Cardiac muscle cell (in vitro differentiated cells and primary cell): ENCODE results near the gene TTC8. TPM values are rescaled to one million over a fixed set of nuclear protein-coding genes. Genes with fewer than 3 reads are reported as not detected.

Experiments used
- DNase-seq, 2 donors: peaks; one replicate each; pipeline versions ENCODE4 v3.0.0 to v3.0.0-alpha.2; 2010 to 2017; ENCODE audit warnings: low read depth in 1 of 2, low spot score in 1 of 2
- H3K27ac ChIP-seq: fragments of 200-600 bp; sonication (generic); 2 replicates; pipeline ENCODE4 v1.5.1; 2016
- H3K27me3 ChIP-seq: fragments of 200-600 bp; sonication (generic); 2 replicates; pipeline ENCODE4 v1.6.0; 2016; ENCODE audit warnings: control low read depth
- H3K36me3 ChIP-seq: fragments of 200-600 bp; sonication (generic); 2 replicates; pipeline ENCODE4 v1.5.1; 2016; ENCODE audit warnings: control low read depth
- H3K4me1 ChIP-seq: fragments of 200-600 bp; sonication (generic); 2 replicates; pipeline ENCODE4 v1.8.1; 2017; ENCODE audit warnings: low read depth, mild to moderate bottlenecking, mixed run types
- H3K4me3 ChIP-seq: fragments of 200-600 bp; sonication (generic); 2 replicates; pipeline ENCODE4 v1.5.1; 2016; ENCODE audit warnings: mild to moderate bottlenecking
- H3K9me3 ChIP-seq: fragments of 200-600 bp; sonication (generic); 2 replicates; pipeline ENCODE4 v1.5.1; 2017; ENCODE audit warnings: low read depth, mild to moderate bottlenecking, control low read depth
- CTCF ChIP-seq: IDR thresholded peaks from 2 replicates; pipeline ENCODE4 v1.5.1; 2012; ENCODE audit warnings: low read depth, mild to moderate bottlenecking, low read length
- polyA plus RNA-seq: library from polyadenylated mRNA; unstranded; fragments of >200 nt; fragmentation: Nextera tagmentation; extraction: Ambion mirVana; gene quantifications from 2 replicates; pipeline ENCODE4 v1.2.1, GENCODE V29; 2016
- total RNA-seq: library from RNA; depleted of rRNA; stranded (reverse); fragments of >200 nt; gene quantifications from 2 replicates; pipeline ENCODE4 v1.2.3, GENCODE V29; 2016

Gene TTC8
- total and polyA plus RNA-seq, 2 experiments from 2014 or later, result 22.6 to 29.8 TPM

DNA sequence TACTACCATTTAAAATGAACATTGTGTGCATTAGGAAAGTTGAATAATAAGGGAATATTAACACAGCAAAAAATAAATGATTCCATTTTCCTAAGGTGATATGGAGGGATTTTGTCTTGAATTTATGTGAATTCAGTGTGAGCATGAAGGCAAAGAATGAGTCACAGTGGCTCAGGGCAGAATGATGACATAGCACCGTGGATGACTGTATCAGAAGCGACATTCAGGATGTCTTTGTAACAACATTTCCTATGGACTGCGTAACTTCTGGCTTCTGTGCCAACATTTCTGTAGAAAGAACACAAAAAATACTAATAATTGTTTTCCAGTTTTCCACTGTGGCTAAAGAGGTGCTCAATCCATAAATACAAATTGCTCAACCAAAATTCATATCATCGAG is 54.6 kb downstream of the TTC8 start:
- Histone ChIP-seq H3K4me1 (no peaks in the 10 kb centered on the region), H3K27ac (no peak overlapping the region), H3K36me3 (peaks cover 26% of the 10 kb centered on the region), H3K4me3 (no peak overlapping the region), H3K9me3 (no peaks in the 10 kb centered on the region), H3K27me3 (no peaks in the 10 kb centered on the region)
- TF ChIP-seq CTCF, result no peak
- peak in 1 of 2 donors; percentile 90 for DNase-seq

DNA sequence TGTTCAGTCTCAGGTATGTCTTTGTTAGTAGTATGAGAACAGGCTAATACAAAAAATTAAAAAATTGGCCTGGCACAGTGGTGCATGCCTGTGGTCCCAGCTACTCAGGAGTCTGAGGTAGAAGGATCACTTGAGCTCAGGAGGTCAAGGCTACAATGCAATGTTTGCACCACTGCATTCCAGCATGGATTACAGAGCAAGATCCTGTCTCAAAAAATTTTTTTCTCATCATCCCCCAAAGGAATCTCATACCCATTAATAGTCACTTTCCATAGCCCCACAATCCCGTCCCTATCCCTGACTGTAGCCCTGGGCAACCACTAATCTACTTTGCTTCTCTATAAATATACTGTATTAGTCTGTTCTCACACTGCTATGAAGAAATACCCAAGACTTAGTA is 57.8 kb downstream of the TTC8 start:
- no peak for TF ChIP-seq CTCF
- DNase-seq, result no peak
- Histone ChIP-seq H3K9me3 (no peaks in the 10 kb centered on the region), H3K4me1 (no peaks in the 10 kb centered on the region), H3K4me3 (no peak overlapping the region), H3K27ac (no peak overlapping the region), H3K36me3 (peaks cover 16% of the 10 kb centered on the region), H3K27me3 (no peaks in the 10 kb centered on the region)

DNA sequence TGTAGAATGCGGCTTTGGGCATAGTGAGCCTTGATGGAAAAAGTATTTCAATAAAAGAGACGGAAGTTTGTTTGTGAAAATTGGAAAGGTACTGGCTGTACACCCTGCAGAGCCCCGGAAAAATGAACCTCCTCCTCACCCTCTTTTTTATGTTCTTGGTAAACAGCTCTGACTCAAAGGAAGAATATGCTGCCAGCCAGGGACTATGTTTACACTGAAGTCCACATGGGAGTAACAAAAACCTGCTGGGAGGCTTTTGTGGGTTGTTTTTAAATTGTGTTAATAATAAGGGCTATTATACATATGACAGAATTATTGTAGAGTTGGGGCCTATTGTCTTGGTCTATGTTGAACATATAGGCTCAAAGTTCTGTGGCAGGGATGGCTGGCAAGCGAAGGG is 70.7 kb downstream of the TTC8 start:
- no peak overlapping the region for H3K27ac ChIP-seq
- H3K4me1 ChIP-seq, result no peaks in the 10 kb centered on the region
- H3K4me3 ChIP-seq, result no peak overlapping the region
- no peaks in the 10 kb centered on the region for H3K9me3 ChIP-seq
- peak in 1 of 2 donors; percentile 27 for DNase-seq
- H3K36me3 ChIP-seq, result no peaks in the 10 kb centered on the region
- no peak for TF ChIP-seq CTCF
- H3K27me3 ChIP-seq, result no peaks in the 10 kb centered on the region

- no peak for TF ChIP-seq CTCF
- Histone ChIP-seq H3K27me3 (no peaks in the 10 kb centered on the region), H3K9me3 (no peaks in the 10 kb centered on the region), H3K4me3 (no peak overlapping the region), H3K4me1 (no peaks in the 10 kb centered on the region), H3K36me3 (no peaks in the 10 kb centered on the region), H3K27ac (no peak overlapping the region)
- DNase-seq, result no peak
Measured at GRCh38 chr14:88901189-88901588, 76.7 kb downstream of the TTC8 start.

- no peaks in the 10 kb centered on the region for H3K27me3 ChIP-seq
- no peak for DNase-seq
- no peak overlapping the region for H3K4me3 ChIP-seq
- no peak for TF ChIP-seq CTCF
- no peaks in the 10 kb centered on the region for H3K4me1 ChIP-seq
- no peaks in the 10 kb centered on the region for H3K36me3 ChIP-seq
- no peaks in the 10 kb centered on the region for H3K9me3 ChIP-seq
- H3K27ac ChIP-seq, result no peak overlapping the region
Measured at GRCh38 chr14:88901991-88902390, 77.5 kb downstream of the TTC8 start.

DNA sequence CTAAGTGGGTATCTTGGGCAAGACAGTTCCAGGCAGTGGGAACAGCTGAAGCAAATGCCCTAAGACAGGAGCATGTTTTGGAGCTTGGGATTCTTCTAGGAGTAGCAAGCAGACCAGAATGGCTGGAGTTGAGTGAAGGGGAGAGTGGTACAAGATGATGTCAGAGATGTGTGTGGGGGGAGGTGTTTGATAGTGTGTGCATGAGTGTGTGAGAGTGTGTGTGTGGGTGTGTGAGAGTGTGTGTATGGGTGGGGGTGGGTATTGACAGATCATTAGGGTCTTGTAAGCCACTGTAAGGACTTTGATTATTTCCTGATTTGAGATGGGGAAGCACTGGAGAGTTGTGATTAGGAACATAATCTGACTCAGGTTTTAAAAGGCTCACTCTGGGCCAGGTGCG is 78.4 kb downstream of the TTC8 start:
- Histone ChIP-seq H3K4me1 (no peaks in the 10 kb centered on the region), H3K9me3 (no peaks in the 10 kb centered on the region), H3K27me3 (no peaks in the 10 kb centered on the region), H3K27ac (no peak overlapping the region), H3K36me3 (no peaks in the 10 kb centered on the region), H3K4me3 (no peak overlapping the region)
- TF ChIP-seq CTCF, result no peak
- DNase-seq, result no peak
